SU-DHL-6 (cell line): ENCODE results near the gene RCAN1.

Experiments used
- H2AFZ ChIP-seq: fragments of 200-600 bp; sonication (generic); 2 replicates; pipeline ENCODE4 v1.6.1; 2014; ENCODE audit warnings: low read depth, mild to moderate bottlenecking, moderate library complexity, mixed read lengths, antibody characterized with exemption, low read length; ENCODE audit not compliant: severe bottlenecking
- H3F3A ChIP-seq: fragments of 200-600 bp; shearing (Covaris generic); 2 replicates; pipeline ENCODE4 v1.6.0; 2016; ENCODE audit warnings: antibody characterized with exemption, mild to moderate bottlenecking; ENCODE audit not compliant: insufficient read depth
- H3K27ac ChIP-seq: fragments of 200-600 bp; sonication (generic); 2 replicates; pipeline ENCODE4 v1.5.1; 2016; ENCODE audit warnings: low read depth, mild to moderate bottlenecking, low read length, moderate library complexity, mixed read lengths
- H3K27me3 ChIP-seq: fragments of 200-600 bp; sonication (generic), shearing (Covaris generic); 2 replicates; pipeline ENCODE4 v1.6.0; 2014; ENCODE audit warnings: mild to moderate bottlenecking, low read length
- H3K36me3 ChIP-seq: fragments of 200-600 bp; sonication (generic); 2 replicates; pipeline ENCODE4 v1.6.1; 2014; ENCODE audit warnings: mild to moderate bottlenecking, low read length, mixed read lengths
- H3K4me2 ChIP-seq: fragments of 300-600, 200-600 bp; shearing (Covaris generic), sonication (generic); 2 replicates; pipeline ENCODE4 v1.6.0; 2014; ENCODE audit warnings: low read length, low read depth, mild to moderate bottlenecking; ENCODE audit not compliant: poor library complexity, severe bottlenecking
- H3K4me3 ChIP-seq: fragments of 200-600 bp; sonication (generic); 2 replicates; pipeline ENCODE4 v1.5.1; 2014; ENCODE audit warnings: antibody characterized with exemption, low read length, mild to moderate bottlenecking, mixed read lengths; ENCODE audit not compliant: insufficient read depth, poor library complexity, severe bottlenecking
- H3K79me2 ChIP-seq: fragments of 200-600 bp; sonication (generic); 2 replicates; pipeline ENCODE4 v1.6.1; 2014; ENCODE audit warnings: mild to moderate bottlenecking, low read length, moderate library complexity; ENCODE audit not compliant: insufficient read depth
- H3K9ac ChIP-seq: fragments of 200-600 bp; sonication (generic); 2 replicates; pipeline ENCODE4 v1.7.0; 2014; ENCODE audit warnings: mild to moderate bottlenecking, low read length
- H3K9me2 ChIP-seq: fragments of 200-600 bp; sonication (generic); replicated peaks from 2 replicates; pipeline ENCODE4 v1.6.1; 2014; ENCODE audit warnings: low read length; ENCODE audit not compliant: insufficient read depth
- H3K9me3 ChIP-seq: fragments of 200-600 bp; sonication (generic); 2 replicates; pipeline ENCODE4 v1.6.1; 2014; ENCODE audit warnings: low read length, mixed read lengths; ENCODE audit not compliant: insufficient read depth
- H4K20me1 ChIP-seq: fragments of 200-600 bp; sonication (generic); 2 replicates; pipeline ENCODE4 v1.6.1; 2014; ENCODE audit warnings: low read depth, mild to moderate bottlenecking, antibody characterized with exemption, low read length, moderate library complexity, mixed read lengths
- CTCF ChIP-seq: fragments of 200-600 bp; sonication (generic); IDR thresholded peaks from one replicate; pipeline ENCODE4 v1.5.1; 2017; ENCODE audit warnings: antibody characterized with exemption, mild to moderate bottlenecking, low read length, moderate library complexity; ENCODE audit not compliant: insufficient read depth, poor library complexity, severe bottlenecking
- EZH2phosphoT487 ChIP-seq: fragments of 200-600 bp; sonication (generic), shearing (Covaris generic); conservative IDR thresholded peaks from 2 replicates; pipeline ENCODE4 v1.6.1; 2018; ENCODE audit warnings: mild to moderate bottlenecking, antibody characterized with exemption, low read length, moderate library complexity, mixed read lengths

RCAN1 gene

GRCh38 chr21:34623516-34623915 is 8.6 kb upstream of the RCAN1 start:
- Histone ChIP-seq H3K9ac (no peak overlapping the region), H3K4me2 (no peak overlapping the region), H3K27me3 (no peaks in the 10 kb centered on the region), H3K9me2 (no peaks in the 10 kb centered on the region), H3K4me3 (no peak overlapping the region), H3K36me3 (no peaks in the 10 kb centered on the region), H4K20me1 (no peaks in the 10 kb centered on the region), H3K79me2 (no peaks in the 10 kb centered on the region), H2AFZ (no peak overlapping the region), H3F3A (no peaks in the 10 kb centered on the region), H3K9me3 (no peaks in the 10 kb centered on the region), H3K27ac (no peak overlapping the region)
- no peak for TF ChIP-seq EZH2phosphoT487
- no peak for TF ChIP-seq CTCF

- Histone ChIP-seq H3K27ac (no peak overlapping the region), H3K4me2 (no peak overlapping the region), H3K4me3 (no peak overlapping the region), H3K27me3 (no peaks in the 10 kb centered on the region), H3K9ac (no peak overlapping the region), H3K36me3 (no peaks in the 10 kb centered on the region), H3K9me2 (no peaks in the 10 kb centered on the region), H4K20me1 (no peaks in the 10 kb centered on the region), H2AFZ (no peak overlapping the region), H3K9me3 (no peaks in the 10 kb centered on the region), H3F3A (no peaks in the 10 kb centered on the region), H3K79me2 (no peaks in the 10 kb centered on the region)
- TF ChIP-seq EZH2phosphoT487 (no peak), CTCF (no peak)
These were observed 6.8 kb upstream of the RCAN1 start for GRCh38 chr21:34621434-34622350.

- H3K36me3 ChIP-seq: no peaks in the 10 kb centered on the region
- H3K4me2 ChIP-seq: no peak overlapping the region
- H3K27ac ChIP-seq: no peak overlapping the region
- H2AFZ ChIP-seq: no peak overlapping the region
- no peaks in the 10 kb centered on the region for H3K9me2 ChIP-seq
- no peaks in the 10 kb centered on the region for H3F3A ChIP-seq
- no peak overlapping the region for H3K4me3 ChIP-seq
- H3K9me3 ChIP-seq: no peaks in the 10 kb centered on the region
- no peak for TF ChIP-seq CTCF
- no peak for TF ChIP-seq EZH2phosphoT487
- H3K9ac ChIP-seq: no peak overlapping the region
- no peaks in the 10 kb centered on the region for H3K27me3 ChIP-seq
- no peaks in the 10 kb centered on the region for H4K20me1 ChIP-seq
- no peaks in the 10 kb centered on the region for H3K79me2 ChIP-seq
These were observed 5.1 kb upstream of the RCAN1 start for GRCh38 chr21:34619841-34620665.
